BLaER1 treated with 17β-estradiol and CSF1 and Interleukin-3, amounts not matched to agents 10 nM and 100 nM (cell line): ENCODE data around the gene SLC39A7.

Experiments
- H3K27ac ChIP-seq, 11 experiments: shearing (Covaris generic); formaldehyde crosslinking; 2 replicates each; pipeline ENCODE4 v1.8.1; 2022
- H3K27me3 ChIP-seq, 11 experiments: shearing (Covaris generic); formaldehyde crosslinking; 2 replicates each; pipeline ENCODE4 v1.8.1; 2022
- H3K36me3 ChIP-seq, 11 experiments: shearing (Covaris generic); formaldehyde crosslinking; 2 replicates each; pipeline ENCODE4 v1.8.1; 2022
- H3K4me1 ChIP-seq, 10 experiments: shearing (Covaris generic); formaldehyde crosslinking; 2 replicates each; pipeline ENCODE4 v1.8.1; 2022
- H3K4me2 ChIP-seq, 11 experiments: shearing (Covaris generic); formaldehyde crosslinking; 2 replicates each; pipeline ENCODE4 v1.8.1; 2022
- H3K4me3 ChIP-seq, 10 experiments: shearing (Covaris generic); formaldehyde crosslinking; 2 replicates each; pipeline ENCODE4 v1.8.1; 2022
- H3K9ac ChIP-seq, 11 experiments: shearing (Covaris generic); formaldehyde crosslinking; 2 replicates each; pipeline ENCODE4 v1.8.1; 2022
- H3K9me3 ChIP-seq, 11 experiments: shearing (Covaris generic); formaldehyde crosslinking; replicated peaks in 1 of 11; 2 replicates each; pipeline ENCODE4 v1.8.1; 2022
- H4K20me1 ChIP-seq, 11 experiments: shearing (Covaris generic); formaldehyde crosslinking; 2 replicates each; pipeline ENCODE4 v1.8.1; 2022
- Cebpa-rat ChIP-seq, 11 experiments: shearing (Covaris generic); IDR thresholded peaks; 2 replicates each; pipeline ENCODE4 v1.8.1; 2022

Gene SLC39A7

GRCh38 chr6:33198159-33198852 is 2.4 kb upstream of the SLC39A7 start:
- no peak overlapping the region for H3K27ac ChIP-seq
- peaks cover 53 to 63% (median 56%) of the 10 kb centered on the region in 11 experiments for H3K36me3 ChIP-seq
- peak overlapping the region in 8 of 11 experiments; percentile 3 to 100 (median 28); a peak in 7 of 22 replicates for H3K9ac ChIP-seq
- peaks cover 25 to 52% (median 43%) of the 10 kb centered on the region in 10 experiments for H3K4me1 ChIP-seq
- H3K4me2 ChIP-seq: peak overlapping the region; percentile 80 to 99 (median 98); a peak in 21 of 22 replicates
- H4K20me1 ChIP-seq: peaks cover 14 to 62% (median 40%) of the 10 kb centered on the region in 11 experiments; a peak in 18 of 22 replicates
- TF ChIP-seq Cebpa-rat (IDR thresholded peaks at IDR 0.05): no peak; a peak in 1 of 22 replicates
- H3K27me3 ChIP-seq: peaks cover 5 to 11% (median 9%) of the 10 kb centered on the region in 11 experiments; a peak in 19 of 22 replicates
- peak overlapping the region in 1 of 10 experiments; percentile 98; a peak in 1 of 20 replicates for H3K4me3 ChIP-seq
- no peaks in the 10 kb centered on the region for H3K9me3 ChIP-seq

DNA sequence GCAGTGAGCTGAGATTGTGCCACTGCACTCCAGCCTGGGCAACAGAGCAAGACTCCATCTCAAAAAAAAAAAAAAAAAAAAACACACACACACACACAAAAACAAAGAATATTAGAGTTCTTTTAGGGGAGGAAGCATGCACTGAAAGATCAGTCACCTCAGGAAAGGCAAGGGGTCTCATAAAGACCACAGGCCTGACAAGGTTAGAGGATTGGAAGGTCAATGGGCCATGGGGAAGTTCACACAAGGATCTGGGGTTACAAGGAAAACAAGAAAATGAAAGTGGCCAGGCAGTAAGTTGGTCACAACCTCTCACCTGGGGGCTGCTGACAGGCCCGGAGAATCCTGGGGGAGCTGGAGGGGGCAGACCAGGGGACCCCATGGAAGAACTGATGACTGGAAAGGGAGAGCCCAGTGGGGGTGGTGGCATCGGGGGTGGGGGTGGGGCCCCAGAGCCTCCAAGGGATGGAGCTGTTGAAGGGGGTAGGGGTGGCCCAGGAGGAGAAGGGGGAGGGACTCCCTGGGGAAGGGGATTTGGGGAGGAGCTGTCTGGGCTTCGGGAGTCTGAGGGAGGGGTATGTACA is 1.7 kb upstream of the SLC39A7 start:
- Histone ChIP-seq H3K9me3 (no peaks in the 10 kb centered on the region), H3K9ac (peak overlapping the region; percentile 93 to 100 (median 98)), H3K4me1 (peaks cover 31 to 58% (median 49%) of the 10 kb centered on the region in 10 experiments), H3K4me2 (peak overlapping the region; percentile 80 to 99 (median 98)), H3K27ac (peak overlapping the region in 9 of 11 experiments; percentile 95 to 100 (median 97); a peak in 13 of 22 replicates), H3K27me3 (peaks cover 0 to 5% (median 2%) of the 10 kb centered on the region in 11 experiments; a peak in 12 of 22 replicates), H3K36me3 (peaks cover 54 to 65% (median 58%) of the 10 kb centered on the region in 11 experiments), H4K20me1 (peaks cover 14 to 62% (median 35%) of the 10 kb centered on the region in 11 experiments; a peak in 18 of 22 replicates), H3K4me3 (peak overlapping the region; percentile 65 to 98 (median 90))
- TF ChIP-seq Cebpa-rat (IDR thresholded peaks at IDR 0.05): no peak

DNA sequence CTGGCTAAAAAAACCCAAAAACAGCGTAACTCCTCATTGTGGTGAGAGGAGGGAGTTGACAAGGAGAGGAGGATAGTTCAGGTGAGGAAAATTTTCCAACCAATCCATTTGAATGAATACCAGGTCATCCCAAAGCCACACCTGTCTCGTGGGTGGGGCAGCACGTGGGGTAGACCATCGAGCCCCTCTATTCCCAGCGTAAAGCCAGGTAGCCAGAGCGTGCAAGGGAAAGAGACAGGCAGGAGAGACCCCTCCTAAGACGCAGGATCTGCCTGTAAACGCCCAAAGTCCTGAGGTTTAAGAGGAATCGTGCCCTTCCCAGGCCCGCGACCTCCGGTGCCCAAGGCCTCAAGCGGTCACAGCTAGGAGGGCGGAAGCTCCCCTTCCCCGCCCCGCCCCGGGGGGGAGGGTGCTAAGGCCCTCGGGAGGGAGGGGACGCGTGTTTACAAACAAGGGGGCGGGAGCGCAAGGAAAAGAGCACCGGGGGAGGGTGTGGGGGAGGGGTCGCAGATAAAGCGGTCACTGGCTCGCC is 914 bp upstream of the SLC39A7 start:
- H3K4me1 ChIP-seq: peaks cover 36 to 63% (median 55%) of the 10 kb centered on the region in 10 experiments

GRCh38 chr6:33201147-33201545 is 479 bp downstream of the SLC39A7 start:
- Histone ChIP-seq H4K20me1 (peaks cover 13 to 45% (median 23%) of the 10 kb centered on the region in 11 experiments; a peak in 17 of 22 replicates), H3K9ac (peak overlapping the region; percentile 93 to 100 (median 98)), H3K36me3 (peaks cover 32 to 45% (median 38%) of the 10 kb centered on the region in 11 experiments), H3K4me2 (peak overlapping the region; percentile 95 to 100 (median 99)), H3K9me3 (no peaks in the 10 kb centered on the region), H3K4me1 (peaks cover 45 to 71% (median 66%) of the 10 kb centered on the region in 10 experiments), H3K27ac (peak overlapping the region; percentile 95 to 100 (median 97)), H3K27me3 (peaks cover 0 to 15% (median 3%) of the 10 kb centered on the region in 11 experiments; a peak in 10 of 22 replicates), H3K4me3 (peak overlapping the region; percentile 65 to 98 (median 90))
- no peak for TF ChIP-seq Cebpa-rat (IDR thresholded peaks at IDR 0.05)

More for the DNA sequence above, 914 bp upstream of the SLC39A7 start:
- H3K4me2 ChIP-seq: peak overlapping the region; percentile 80 to 99 (median 98)
- peaks cover 46 to 59% (median 52%) of the 10 kb centered on the region in 11 experiments for H3K36me3 ChIP-seq
- H3K9me3 ChIP-seq: no peaks in the 10 kb centered on the region
- peak overlapping the region; percentile 65 to 98 (median 90) for H3K4me3 ChIP-seq
- peak overlapping the region; percentile 93 to 100 (median 98) for H3K9ac ChIP-seq
- peak overlapping the region; percentile 95 to 100 (median 97) for H3K27ac ChIP-seq
- peaks cover 0 to 1% (median 0%) of the 10 kb centered on the region in 11 experiments; a peak in 2 of 22 replicates for H3K27me3 ChIP-seq
- TF ChIP-seq Cebpa-rat (IDR thresholded peaks at IDR 0.05): no peak
- peaks cover 14 to 59% (median 30%) of the 10 kb centered on the region in 11 experiments; a peak in 18 of 22 replicates for H4K20me1 ChIP-seq

- peak overlapping the region; percentile 93 to 100 (median 98); a peak in 20 of 22 replicates for H3K9ac ChIP-seq
- H3K27ac ChIP-seq: peak overlapping the region in 3 of 11 experiments; percentile 96 to 100 (median 100); a peak in 2 of 22 replicates
- no peak for TF ChIP-seq Cebpa-rat (IDR thresholded peaks at IDR 0.05)
- H3K36me3 ChIP-seq: peaks cover 24 to 37% (median 30%) of the 10 kb centered on the region in 11 experiments
- H3K4me2 ChIP-seq: peak overlapping the region; percentile 95 to 100 (median 99)
- H3K27me3 ChIP-seq: peaks cover 0 to 23% (median 10%) of the 10 kb centered on the region in 11 experiments; a peak in 11 of 22 replicates
- H3K4me3 ChIP-seq: peak overlapping the region; percentile 65 to 98 (median 90); a peak in 19 of 20 replicates
- peaks cover 7 to 43% (median 19%) of the 10 kb centered on the region in 11 experiments; a peak in 17 of 22 replicates for H4K20me1 ChIP-seq
- H3K4me1 ChIP-seq: peaks cover 45 to 73% (median 65%) of the 10 kb centered on the region in 10 experiments
- H3K9me3 ChIP-seq: no peaks in the 10 kb centered on the region
Observed at GRCh38 chr6:33201935-33202334, 1.3 kb downstream of the SLC39A7 start.

- Histone ChIP-seq H3K27me3 (peaks cover 0 to 23% (median 10%) of the 10 kb centered on the region in 11 experiments; a peak in 11 of 22 replicates), H3K36me3 (peaks cover 19 to 34% (median 25%) of the 10 kb centered on the region in 11 experiments), H3K4me3 (peak overlapping the region in 1 of 10 experiments; percentile 98; a peak in 2 of 20 replicates), H3K27ac (no peak overlapping the region), H3K9ac (peak overlapping the region in 7 of 11 experiments; percentile 0 to 100 (median 99); a peak in 6 of 22 replicates), H3K4me1 (peaks cover 52 to 71% (median 66%) of the 10 kb centered on the region in 10 experiments), H4K20me1 (peaks cover 6 to 35% (median 12%) of the 10 kb centered on the region in 11 experiments; a peak in 17 of 22 replicates), H3K9me3 (no peaks in the 10 kb centered on the region), H3K4me2 (peak overlapping the region in 10 of 11 experiments; percentile 95 to 100 (median 98); a peak in 18 of 22 replicates)
- TF ChIP-seq Cebpa-rat (IDR thresholded peaks at IDR 0.05): no peak
Observed at GRCh38 chr6:33202799-33203198, 2.1 kb downstream of the SLC39A7 start.

DNA sequence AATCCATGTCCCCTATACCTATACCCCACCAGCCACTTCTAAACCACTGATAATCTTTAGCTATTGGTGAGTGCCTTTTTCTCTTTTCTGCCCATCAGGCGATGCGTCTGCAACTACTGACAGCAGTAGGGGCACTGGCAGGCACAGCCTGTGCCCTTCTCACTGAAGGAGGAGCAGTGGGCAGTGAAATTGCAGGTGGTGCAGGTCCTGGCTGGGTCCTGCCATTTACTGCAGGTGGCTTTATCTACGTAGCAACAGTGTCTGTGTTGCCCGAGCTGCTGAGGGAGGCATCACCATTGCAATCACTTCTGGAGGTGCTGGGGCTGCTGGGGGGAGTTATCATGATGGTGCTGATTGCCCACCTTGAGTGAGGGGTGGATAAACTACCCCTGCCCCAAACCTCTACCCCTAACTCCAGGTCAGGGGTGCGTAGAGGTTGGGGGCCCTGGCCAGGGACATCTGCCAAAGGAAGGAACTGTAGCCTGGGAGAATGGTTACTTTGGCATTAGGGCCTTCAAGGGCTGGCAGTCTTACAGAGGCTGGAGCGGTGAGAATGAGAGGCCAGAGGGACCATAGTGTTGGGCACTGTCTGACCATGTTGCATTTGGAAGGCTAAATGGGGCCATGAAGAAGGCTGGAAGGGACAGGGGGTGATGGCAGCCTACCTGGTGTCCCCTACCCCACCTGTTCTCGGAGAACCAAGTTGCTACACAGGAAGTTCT is 2.9 kb downstream of the SLC39A7 start:
- Histone ChIP-seq H3K9me3 (no peaks in the 10 kb centered on the region), H3K27me3 (peaks cover 0 to 23% (median 10%) of the 10 kb centered on the region in 11 experiments; a peak in 11 of 22 replicates), H3K4me2 (peak overlapping the region; percentile 93 to 100 (median 100)), H3K27ac (0 out of 22 replicates have a peak overlapping the region, but pooled peaks of 1 of the 11 experiments have one; percentile 65), H3K9ac (peak overlapping the region in 4 of 11 experiments; percentile 11 to 81 (median 79); a peak in 2 of 22 replicates), H3K4me3 (peak overlapping the region in 8 of 10 experiments; percentile 65 to 83 (median 74); a peak in 6 of 20 replicates), H4K20me1 (peaks cover 0 to 27% (median 6%) of the 10 kb centered on the region in 11 experiments; a peak in 9 of 22 replicates), H3K4me1 (peaks cover 50 to 64% (median 59%) of the 10 kb centered on the region in 10 experiments), H3K36me3 (peaks cover 19 to 27% (median 25%) of the 10 kb centered on the region in 11 experiments)
- no peak for TF ChIP-seq Cebpa-rat (IDR thresholded peaks at IDR 0.05)
